ENCODE measurements around the gene LMBR1. TPM values are rescaled to one million over a fixed set of nuclear protein-coding genes. Genes with fewer than 3 reads are reported as not detected.

The LMBR1 gene
- total RNA-seq, 2 donors from 2014 or later: 47.3 to 53.0 TPM

DNA sequence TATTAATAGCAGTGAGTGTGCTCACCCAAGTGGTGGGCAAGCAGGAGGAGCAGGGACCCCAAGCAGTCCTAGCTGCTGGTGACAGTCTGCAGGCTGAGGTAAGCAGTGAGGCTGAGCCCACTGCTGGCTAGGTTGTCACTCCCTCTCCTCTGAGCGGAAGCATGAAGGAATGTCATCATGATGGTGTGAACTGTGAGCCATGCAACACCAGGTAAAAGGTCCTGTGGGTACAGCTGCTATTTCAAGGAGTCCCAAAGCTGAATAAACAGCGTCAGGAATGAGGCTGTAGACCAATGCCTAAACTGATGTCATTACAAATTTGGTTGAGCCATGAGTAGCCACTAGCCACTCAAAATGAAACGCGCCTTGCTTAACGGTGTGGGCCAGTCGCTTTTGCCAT, 126.3 kb downstream of the LMBR1 start:
- Mint-ChIP-seq H3K36me3 (ENCODE audit: low read depth) (peaks cover 6% of the 10 kb centered on the region), H3K4me1 (peaks cover 10% of the 10 kb centered on the region), H3K27me3 (no peaks in the 10 kb centered on the region), H3K27ac (no peak overlapping the region), H3K4me3 (no peak overlapping the region)
- DNase-seq: no peak
- H3K9me3 ChIP-seq (ENCODE audit: control insufficient read depth, low read length, poor library complexity, severe bottlenecking): no peaks in the 10 kb centered on the region
- no peak for ATAC-seq

- Mint-ChIP-seq H3K27me3 (no peaks in the 10 kb centered on the region), H3K4me3 (no peak overlapping the region), H3K27ac (peak overlapping the region; percentile 51), H3K36me3 (ENCODE audit: low read depth) (peaks cover 5% of the 10 kb centered on the region), H3K4me1 (peaks cover 7% of the 10 kb centered on the region)
- DNase-seq: no peak
- H3K9me3 ChIP-seq (ENCODE audit: control insufficient read depth, low read length, poor library complexity, severe bottlenecking): no peaks in the 10 kb centered on the region
- ATAC-seq: no peak
These were observed 126.9 kb downstream of the LMBR1 start for GRCh38 chr7:156765901-156766656.

DNA sequence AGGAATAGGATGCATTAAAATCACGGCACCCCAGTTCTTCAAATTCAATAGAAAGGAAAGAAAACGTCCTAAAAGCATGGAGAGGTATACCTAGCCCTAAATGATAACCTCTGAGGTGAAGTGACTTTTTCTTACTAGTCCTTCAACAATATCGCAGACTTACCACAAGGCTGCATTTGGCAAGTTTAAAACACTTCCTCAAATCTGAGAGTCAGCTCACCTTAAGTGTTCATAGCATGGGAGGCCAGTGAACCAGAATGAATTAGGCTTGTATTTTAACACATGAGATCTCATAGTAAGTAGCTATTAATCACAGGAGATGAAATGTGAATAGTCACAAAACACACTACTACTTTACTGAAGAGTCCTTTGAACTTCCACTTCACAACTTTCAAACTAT, 128.2 kb downstream of the LMBR1 start:
- ATAC-seq (no peak), DNase-seq (no peak)
- Mint-ChIP-seq H3K36me3 (ENCODE audit: low read depth) (peaks cover 9% of the 10 kb centered on the region), H3K4me1 (peaks cover 4% of the 10 kb centered on the region), H3K27me3 (no peaks in the 10 kb centered on the region), H3K4me3 (no peak overlapping the region), H3K27ac (no peak overlapping the region)
- H3K9me3 ChIP-seq (ENCODE audit: control insufficient read depth, low read length, poor library complexity, severe bottlenecking): no peaks in the 10 kb centered on the region

- Mint-ChIP-seq H3K27me3 (no peaks in the 10 kb centered on the region), H3K27ac (no peak overlapping the region), H3K4me1 (peaks cover 2% of the 10 kb centered on the region), H3K4me3 (no peak overlapping the region), H3K36me3 (ENCODE audit: low read depth) (peaks cover 12% of the 10 kb centered on the region)
- no peak for DNase-seq
- no peaks in the 10 kb centered on the region for H3K9me3 ChIP-seq (ENCODE audit: control insufficient read depth, low read length, poor library complexity, severe bottlenecking)
- ATAC-seq: no peak
These were observed 128.8 kb downstream of the LMBR1 start for GRCh38 chr7:156764016-156764669.

DNA sequence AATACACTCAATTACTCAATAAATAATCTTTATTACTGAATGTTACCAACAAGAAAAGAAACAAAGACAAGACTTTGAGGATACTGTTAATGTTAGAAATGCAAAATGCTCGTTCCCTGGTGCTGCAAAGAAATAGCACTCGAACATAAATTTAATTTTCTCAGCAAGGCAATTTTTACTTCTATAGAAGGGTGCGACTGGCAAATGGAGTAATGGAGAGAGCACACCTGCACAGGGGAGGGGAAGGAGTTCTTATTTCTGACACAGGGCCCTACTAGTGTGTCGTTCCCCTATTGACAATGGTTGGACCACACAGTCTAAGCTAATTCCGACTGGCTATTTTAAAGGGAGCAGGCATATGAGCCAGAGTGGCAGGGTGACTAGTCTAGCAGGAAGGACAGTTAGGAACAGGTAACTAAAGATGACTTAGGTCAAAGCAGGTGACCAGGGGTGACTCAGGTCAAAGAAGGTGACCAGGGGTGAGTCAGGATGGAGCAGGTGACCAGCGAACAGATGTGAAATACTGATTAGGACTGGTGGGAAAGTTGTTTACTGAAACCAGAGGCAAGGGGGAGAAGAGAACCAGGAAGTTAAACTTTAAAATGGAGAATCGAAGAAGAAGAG, 133.3 kb downstream of the LMBR1 start:
- H3K27me3 Mint-ChIP-seq: no peaks in the 10 kb centered on the region
- no peak for DNase-seq
- H3K4me1 Mint-ChIP-seq: no peaks in the 10 kb centered on the region
- peaks cover 17% of the 10 kb centered on the region for H3K36me3 Mint-ChIP-seq (ENCODE audit: low read depth)
- H3K4me3 Mint-ChIP-seq: no peak overlapping the region
- no peaks in the 10 kb centered on the region for H3K9me3 ChIP-seq (ENCODE audit: control insufficient read depth, low read length, poor library complexity, severe bottlenecking)
- no peak overlapping the region for H3K27ac Mint-ChIP-seq
- ATAC-seq: no peak

DNA sequence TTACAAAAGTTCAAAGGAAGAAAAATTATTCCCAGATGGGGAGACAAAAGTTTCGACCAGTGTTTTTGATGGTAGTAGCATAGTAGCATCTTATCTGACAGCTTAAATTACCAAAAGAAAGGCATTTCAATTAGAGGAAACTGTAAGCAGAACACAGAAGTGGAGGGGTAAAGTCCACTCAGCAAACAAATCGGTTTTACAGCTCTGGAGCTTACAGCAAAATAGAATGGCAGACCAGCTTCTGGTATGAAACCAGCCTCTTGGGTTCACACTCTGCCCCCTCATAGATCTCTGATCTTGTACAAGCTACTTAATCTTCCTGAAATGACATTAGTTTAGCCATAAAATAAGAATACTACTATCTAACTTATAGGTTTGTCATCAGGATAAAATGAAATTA, 133.8 kb downstream of the LMBR1 start:
- no peaks in the 10 kb centered on the region for H3K9me3 ChIP-seq (ENCODE audit: control insufficient read depth, low read length, poor library complexity, severe bottlenecking)
- H3K27ac Mint-ChIP-seq: no peak overlapping the region
- H3K36me3 Mint-ChIP-seq (ENCODE audit: low read depth): peaks cover 17% of the 10 kb centered on the region
- H3K27me3 Mint-ChIP-seq: no peaks in the 10 kb centered on the region
- no peak overlapping the region for H3K4me3 Mint-ChIP-seq
- DNase-seq (no peak), ATAC-seq (no peak)
- no peaks in the 10 kb centered on the region for H3K4me1 Mint-ChIP-seq

DNA sequence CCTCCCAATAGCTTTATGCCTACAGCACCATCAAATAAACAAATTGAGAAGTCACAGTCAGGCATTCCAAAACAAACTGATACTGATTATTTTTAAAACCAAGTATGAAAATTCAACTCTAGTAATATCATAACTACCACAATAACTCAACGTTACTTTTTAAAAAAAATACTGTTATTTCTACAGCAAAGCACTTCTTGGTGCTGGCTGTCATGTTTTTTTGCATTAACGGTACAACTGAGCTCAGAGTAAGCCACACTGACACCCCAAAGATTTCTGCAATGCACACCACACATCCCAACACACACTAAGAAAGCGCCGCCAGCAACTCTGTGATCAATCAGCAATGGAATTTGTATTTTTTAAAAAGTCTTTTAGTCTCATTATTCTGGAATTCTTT, 138.8 kb downstream of the LMBR1 start:
- no peaks in the 10 kb centered on the region for H3K9me3 ChIP-seq (ENCODE audit: control insufficient read depth, low read length, poor library complexity, severe bottlenecking)
- Mint-ChIP-seq H3K36me3 (ENCODE audit: low read depth) (peaks cover 5% of the 10 kb centered on the region), H3K27me3 (no peaks in the 10 kb centered on the region), H3K4me1 (peaks cover 2% of the 10 kb centered on the region), H3K4me3 (no peak overlapping the region), H3K27ac (no peak overlapping the region)
- ATAC-seq: no peak
- DNase-seq: no peak

DNA sequence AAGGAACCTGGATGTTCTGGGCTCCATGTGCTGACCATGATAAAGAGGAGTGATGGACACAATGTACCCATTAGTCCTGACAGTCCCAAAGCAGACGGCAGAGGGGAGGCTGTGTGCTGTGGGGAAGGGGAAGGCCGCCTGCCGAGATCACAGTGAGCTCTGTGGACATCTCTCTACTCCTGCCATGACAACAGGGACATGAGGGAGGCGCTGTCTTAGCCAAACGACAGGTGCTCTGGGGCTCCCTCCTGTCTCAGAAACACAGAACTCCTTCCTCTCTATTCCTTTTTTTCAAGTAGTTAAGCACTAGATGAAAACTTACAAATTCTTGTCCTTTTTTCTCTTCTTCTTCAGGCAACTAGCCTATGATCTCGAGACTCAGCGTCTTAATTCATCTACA, 139.4 kb downstream of the LMBR1 start:
- no peaks in the 10 kb centered on the region for H3K9me3 ChIP-seq (ENCODE audit: control insufficient read depth, low read length, poor library complexity, severe bottlenecking)
- Mint-ChIP-seq H3K4me1 (peaks cover 2% of the 10 kb centered on the region), H3K27ac (no peak overlapping the region), H3K36me3 (ENCODE audit: low read depth) (peaks cover 2% of the 10 kb centered on the region), H3K4me3 (no peak overlapping the region), H3K27me3 (no peaks in the 10 kb centered on the region)
- no peak for ATAC-seq
- no peak for DNase-seq

DNA sequence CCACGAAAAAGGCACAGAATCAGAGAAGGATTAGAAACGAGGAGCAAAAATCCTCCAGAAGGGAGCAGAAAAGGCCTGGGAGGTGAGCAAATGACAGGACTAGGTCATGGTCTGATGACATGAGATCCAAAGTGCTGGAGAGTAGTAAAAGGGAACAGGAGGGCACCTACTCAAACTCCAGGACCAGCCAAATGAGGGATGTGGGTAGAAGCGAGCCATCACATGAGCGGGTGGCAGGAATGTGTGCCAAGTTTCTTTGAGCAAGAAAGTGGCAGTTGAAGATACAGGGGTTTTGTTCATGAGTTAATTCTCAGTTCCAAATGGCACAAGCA, 139.8 kb downstream of the LMBR1 start:
- Mint-ChIP-seq H3K36me3 (ENCODE audit: low read depth) (no peaks in the 10 kb centered on the region), H3K4me1 (peaks cover 2% of the 10 kb centered on the region), H3K27ac (no peak overlapping the region), H3K4me3 (no peak overlapping the region), H3K27me3 (no peaks in the 10 kb centered on the region)
- no peaks in the 10 kb centered on the region for H3K9me3 ChIP-seq (ENCODE audit: control insufficient read depth, low read length, poor library complexity, severe bottlenecking)
- DNase-seq (no peak), ATAC-seq (no peak)

GRCh38 chr7:156752367-156753228, 140.4 kb downstream of the LMBR1 start:
- Mint-ChIP-seq H3K4me1 (peaks cover 2% of the 10 kb centered on the region), H3K27me3 (no peaks in the 10 kb centered on the region), H3K4me3 (no peak overlapping the region), H3K27ac (no peak overlapping the region), H3K36me3 (ENCODE audit: low read depth) (no peaks in the 10 kb centered on the region)
- DNase-seq (no peak), ATAC-seq (no peak)
- no peaks in the 10 kb centered on the region for H3K9me3 ChIP-seq (ENCODE audit: control insufficient read depth, low read length, poor library complexity, severe bottlenecking)

DNA sequence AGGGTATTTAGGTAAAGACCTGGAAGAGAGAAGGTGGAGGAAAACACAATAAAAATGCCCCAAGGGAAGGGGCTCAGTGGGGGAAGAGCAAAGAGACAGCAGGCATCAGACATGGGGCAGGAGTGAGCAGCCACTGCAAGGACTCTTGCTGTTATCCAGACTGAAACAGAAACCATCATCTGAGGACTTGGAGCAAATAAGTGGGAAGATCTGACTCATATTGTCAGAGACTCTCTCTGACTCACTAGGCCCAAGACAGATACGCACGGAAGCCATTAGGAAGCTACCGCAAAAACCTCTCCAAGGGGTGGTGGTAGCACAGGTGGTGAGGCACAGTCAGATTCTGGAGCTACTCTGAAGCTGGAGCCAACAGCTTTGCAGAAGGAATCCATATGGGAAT, 141.7 kb downstream of the LMBR1 start:
- peaks cover 2% of the 10 kb centered on the region for H3K4me1 Mint-ChIP-seq
- H3K27me3 Mint-ChIP-seq: no peaks in the 10 kb centered on the region
- H3K36me3 Mint-ChIP-seq (ENCODE audit: low read depth): no peaks in the 10 kb centered on the region
- H3K4me3 Mint-ChIP-seq: no peak overlapping the region
- no peak overlapping the region for H3K27ac Mint-ChIP-seq
- H3K9me3 ChIP-seq (ENCODE audit: control insufficient read depth, low read length, poor library complexity, severe bottlenecking): no peaks in the 10 kb centered on the region
- DNase-seq: no peak
- ATAC-seq: no peak

DNA sequence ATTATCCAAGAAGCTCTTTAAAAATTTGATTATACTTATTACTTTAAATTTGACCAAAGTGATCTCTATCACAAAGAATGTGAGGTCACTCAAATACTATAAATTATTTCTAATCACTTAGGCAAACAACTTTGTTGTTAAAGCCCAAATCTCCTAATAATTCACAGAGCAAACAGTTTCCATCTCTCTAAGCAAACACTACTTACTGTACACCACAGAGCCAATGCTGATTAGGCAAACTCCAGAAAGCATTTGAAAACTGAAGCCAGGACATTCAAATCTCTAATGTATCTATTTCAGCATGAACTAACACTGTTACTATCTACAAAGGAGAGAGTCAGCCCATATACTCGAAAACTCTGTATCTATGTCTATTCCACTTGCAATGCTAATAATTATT, 145.3 kb downstream of the LMBR1 start:
- H3K4me1 Mint-ChIP-seq: no peaks in the 10 kb centered on the region
- no peak overlapping the region for H3K27ac Mint-ChIP-seq
- DNase-seq (no peak), ATAC-seq (no peak)
- H3K4me3 Mint-ChIP-seq: no peak overlapping the region
- H3K36me3 Mint-ChIP-seq (ENCODE audit: low read depth): peaks cover 2% of the 10 kb centered on the region
- no peaks in the 10 kb centered on the region for H3K27me3 Mint-ChIP-seq
- H3K9me3 ChIP-seq (ENCODE audit: control insufficient read depth, low read length, poor library complexity, severe bottlenecking): no peaks in the 10 kb centered on the region

- no peaks in the 10 kb centered on the region for H3K9me3 ChIP-seq (ENCODE audit: control insufficient read depth, low read length, poor library complexity, severe bottlenecking)
- no peak overlapping the region for H3K4me3 Mint-ChIP-seq
- H3K27ac Mint-ChIP-seq: no peak overlapping the region
- peaks cover 2% of the 10 kb centered on the region for H3K36me3 Mint-ChIP-seq (ENCODE audit: low read depth)
- ATAC-seq (no peak), DNase-seq (no peak)
- no peaks in the 10 kb centered on the region for H3K27me3 Mint-ChIP-seq
- H3K4me1 Mint-ChIP-seq: no peaks in the 10 kb centered on the region
These were observed 146.1 kb downstream of the LMBR1 start for GRCh38 chr7:156746891-156747290.

Measured in T-helper 17 cell (primary cell).